AML-193 (cell line): Measurements from ENCODE around the gene TM6SF1.
"Not testable (repeated sequence)": the region's sequence is repeated elsewhere in the genome, so short reads cannot be mapped to it uniquely, and the experiment has no call there.

Experiments
- DNase-seq, 2 experiments: peaks; one replicate each; lab custom pipeline; 2025; lab: John Stamatoyannopoulos, UW

The TM6SF1 gene

DNA sequence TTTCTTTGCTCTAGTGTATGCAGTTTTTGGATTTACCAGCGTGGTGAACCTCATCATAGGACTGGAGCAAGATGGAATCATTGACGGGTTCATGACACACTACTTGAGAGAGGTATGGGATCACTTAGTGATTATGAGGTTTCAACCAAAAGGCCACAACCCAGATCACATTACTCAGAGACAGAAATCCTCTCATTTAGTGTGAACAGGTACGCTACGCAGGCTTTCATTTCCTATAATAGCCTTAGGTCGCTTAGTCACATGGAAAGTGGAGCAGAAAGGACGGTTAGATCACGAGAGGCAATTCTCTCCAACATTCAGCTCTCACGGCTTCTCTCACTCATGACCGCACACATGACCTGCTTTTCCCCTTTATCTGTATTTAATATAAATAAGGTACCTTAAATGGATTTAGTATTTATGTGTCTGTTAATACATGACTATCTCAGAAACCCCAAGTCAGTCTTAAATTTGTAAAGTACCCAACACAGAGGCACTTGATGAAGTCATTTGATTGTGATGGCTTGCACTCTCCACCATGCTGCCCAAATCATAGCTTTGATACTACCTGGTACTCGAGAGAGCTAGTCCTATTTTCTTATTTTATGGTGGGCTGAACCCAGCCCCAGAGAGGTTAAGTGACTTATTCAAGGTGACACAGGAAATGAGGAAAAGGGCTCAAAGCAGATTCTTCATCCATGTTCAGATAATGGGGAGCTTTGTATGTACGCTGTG is 8.6 kb downstream of the TM6SF1 start:
- no peak for DNase-seq

DNA sequence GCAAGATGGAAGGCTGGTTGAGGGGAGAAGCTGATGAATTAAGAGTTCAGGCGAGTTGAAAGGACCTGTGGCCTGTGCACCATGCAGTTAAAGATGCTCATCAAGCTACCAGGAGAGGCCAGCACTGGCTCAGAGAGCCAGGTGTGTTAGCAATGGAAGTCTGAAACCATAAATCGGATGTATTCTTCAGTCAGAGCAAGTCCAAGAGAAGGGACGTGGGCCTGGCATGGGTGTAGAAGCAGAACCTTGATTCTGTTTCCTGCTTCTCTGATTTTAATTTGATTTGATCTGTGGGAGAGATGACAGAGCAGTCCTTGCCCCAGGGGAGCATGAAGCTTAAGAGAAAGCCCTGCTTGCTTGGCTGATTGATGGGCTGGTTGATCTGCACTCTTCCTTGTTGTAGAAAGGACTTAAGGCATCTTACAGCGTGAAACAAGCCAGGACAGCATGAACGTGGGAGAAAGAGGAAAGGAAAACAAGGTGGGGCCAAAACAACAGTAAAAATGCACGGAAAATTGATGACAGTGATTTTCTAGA is 10.9 kb downstream of the TM6SF1 start:
- no peak for DNase-seq

DNA sequence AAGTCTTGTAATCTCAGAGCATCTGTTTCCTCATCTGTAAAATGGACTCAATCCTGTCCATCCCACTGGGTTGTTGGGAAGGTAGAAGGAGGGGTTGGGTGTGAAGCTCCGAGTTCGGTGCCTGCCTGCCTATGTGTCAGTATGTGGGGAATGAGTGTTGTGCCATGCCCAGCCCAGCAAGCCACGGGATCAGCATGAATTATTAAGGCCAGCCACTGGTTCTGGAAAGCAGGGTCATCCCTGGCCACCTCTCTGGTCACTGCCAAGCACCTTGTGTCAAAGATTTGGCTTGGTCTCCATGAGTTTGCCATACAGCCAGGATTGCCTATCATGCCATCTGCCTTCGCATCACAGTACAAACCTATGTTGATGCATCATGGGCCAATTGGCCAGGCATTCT is 11.5 kb downstream of the TM6SF1 start:
- DNase-seq, result no peak

DNA sequence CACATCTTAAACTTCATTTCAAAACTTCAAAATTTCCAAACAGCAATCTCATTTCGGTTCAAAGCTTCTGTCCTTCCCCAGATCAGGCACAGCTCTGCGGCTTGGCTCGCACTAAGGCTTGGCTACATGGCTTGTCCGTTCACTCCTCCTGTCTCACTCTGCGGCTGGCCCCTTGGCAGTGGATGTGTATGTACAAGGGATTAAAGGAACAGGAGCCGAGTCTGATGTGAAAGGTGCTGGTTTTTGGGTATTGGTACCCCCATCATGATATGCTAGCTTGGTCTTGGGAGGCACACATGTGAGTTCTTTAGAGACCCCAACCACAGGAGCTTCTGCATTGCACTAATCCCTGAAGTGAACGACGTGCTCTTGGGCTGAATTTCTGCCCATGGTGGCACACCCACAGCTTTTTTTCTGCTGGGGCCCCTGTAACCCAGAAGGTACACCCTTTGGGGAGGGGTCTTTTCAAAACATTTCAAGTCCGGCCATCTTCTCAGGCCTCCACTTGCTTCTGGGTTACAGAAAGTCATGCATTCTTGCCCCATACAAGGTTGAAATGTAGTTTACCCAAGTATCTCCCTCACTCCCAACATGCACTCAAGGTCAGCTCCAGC is 12.6 kb downstream of the TM6SF1 start:
- DNase-seq, result no peak

DNA sequence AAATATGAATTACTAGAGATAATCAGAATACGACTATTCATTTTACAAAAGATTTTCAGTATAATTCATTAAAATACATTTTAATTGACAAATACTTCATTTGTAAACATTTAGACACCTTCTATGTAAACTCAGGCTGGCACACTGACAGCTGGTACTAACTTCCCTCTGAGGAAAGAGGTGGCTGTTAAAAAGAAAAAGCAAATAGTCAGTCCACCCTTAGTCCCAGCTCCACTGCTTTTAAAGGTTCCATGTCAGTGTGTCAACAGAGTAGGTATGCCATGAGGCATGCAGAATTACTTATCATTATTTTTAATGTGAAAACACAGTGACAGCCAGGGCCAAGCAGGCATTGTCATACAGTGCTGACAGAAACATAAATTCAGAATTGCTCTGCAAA is 16.1 kb downstream of the TM6SF1 start:
- no peak for DNase-seq

DNA sequence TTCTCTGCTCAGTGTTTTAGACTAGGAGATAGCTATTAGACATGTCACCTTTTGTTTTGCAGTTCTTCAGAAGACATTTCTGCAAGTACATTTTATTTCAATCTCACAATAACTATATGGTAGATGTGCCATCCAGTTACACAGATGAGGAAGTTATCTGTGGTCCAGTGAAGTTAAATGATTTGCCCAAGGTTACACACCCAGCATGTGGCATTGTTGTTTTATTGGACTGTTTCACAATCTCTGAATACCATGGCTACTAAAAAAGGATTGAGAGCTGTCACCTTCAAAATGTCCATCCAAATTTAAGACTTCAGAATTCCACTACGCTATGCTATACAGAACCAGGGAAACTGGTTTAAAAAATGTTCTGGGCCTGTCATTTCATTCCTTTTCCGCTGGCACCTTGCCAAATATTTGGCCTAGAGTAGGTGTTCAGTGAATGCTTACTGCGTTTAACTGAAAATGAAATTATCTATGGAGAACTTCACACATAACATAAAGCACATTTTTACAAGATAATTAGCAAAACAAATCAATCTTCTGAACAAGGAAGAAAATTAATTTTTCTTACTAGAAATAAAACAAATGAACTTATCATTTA is 20.2 kb downstream of the TM6SF1 start:
- no peak for DNase-seq

DNA sequence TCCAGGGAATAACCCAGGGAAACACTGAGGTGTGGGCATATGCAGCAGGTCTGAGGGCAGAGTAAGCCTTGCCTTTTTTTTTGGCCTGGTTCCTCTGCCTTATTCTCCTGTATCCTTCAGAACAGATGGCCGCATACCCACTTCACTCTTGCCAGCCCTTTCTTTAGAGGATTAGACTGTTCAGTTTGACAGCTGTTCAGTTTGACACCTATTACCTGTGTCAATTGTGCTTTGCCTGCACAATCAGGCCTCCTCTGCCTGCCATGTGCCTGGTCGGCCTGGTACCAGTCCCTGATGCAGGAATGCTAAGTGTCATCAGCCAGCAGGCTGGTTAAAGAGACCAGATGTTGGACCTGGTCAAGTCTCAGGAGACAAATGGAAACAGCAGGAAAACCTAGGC is 22.3 kb downstream of the TM6SF1 start:
- no peak for DNase-seq

DNA sequence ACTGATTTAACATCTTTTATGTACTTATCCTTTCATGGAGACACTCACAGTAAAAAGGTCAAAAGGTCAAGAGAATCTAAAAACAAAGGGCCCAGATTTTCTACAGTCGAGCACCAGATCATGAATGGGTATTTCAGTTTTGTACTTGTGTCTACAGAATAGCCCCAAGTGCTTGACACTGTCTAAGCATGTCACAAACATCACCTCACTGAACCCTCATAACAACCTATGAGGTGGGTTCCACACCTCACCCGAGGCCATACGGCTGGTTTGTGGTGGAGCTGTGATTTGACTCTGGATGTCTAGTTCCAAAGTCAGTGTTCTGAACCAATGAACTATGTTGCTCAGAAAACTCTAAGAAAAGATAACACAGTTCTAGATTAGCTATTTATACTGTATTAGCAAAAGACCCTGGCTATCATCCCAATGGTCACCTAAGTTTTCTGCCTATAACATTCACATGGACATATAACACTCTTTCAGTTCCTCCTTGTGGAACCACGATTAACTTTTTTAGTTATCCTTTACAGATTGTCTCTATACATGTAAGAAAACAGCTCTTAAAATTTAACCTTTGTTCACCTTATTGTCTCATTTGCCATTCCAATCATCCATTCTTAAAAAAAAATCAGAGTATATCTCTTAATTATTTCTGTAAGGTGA is 25.5 kb downstream of the TM6SF1 start:
- DNase-seq, result no peak

DNA sequence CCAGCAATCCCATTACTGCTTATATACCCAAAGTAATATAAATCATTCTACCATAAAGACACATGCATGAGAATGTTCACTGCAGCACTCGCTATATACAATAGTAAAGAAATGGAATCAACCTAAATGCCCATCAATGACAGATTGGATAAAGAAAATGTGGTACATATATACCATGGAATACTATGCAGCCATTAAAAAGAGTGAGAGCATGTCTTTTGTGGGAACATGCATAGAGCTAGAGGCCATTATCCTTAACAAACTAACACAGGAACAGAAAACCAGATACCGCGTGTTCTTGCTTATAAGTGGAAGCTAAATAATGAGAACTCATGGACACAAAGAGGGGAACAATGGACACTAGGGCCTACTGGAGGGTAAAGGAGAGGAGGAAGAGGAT is 34.7 kb downstream of the TM6SF1 start:
- DNase-seq, result not testable (repeated sequence)

DNA sequence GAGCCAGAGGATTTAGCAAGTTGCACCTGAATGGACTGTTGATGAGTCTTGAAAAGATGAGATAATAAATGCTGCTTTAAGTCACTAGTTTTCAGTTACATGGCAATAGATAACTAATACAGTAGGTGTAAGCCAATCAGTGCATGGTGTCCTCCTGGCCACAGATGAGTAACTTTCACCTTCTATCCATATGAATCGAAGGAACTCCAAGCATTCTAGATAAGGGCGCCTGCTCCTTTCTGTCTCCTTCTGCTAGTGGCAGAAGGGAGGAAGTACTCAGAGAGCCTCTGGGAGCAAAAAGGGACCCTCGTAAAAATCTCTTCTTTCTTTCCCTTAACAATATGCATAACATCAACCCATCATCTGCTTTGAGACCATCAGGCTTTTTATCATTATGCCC is 37.3 kb downstream of the TM6SF1 start:
- DNase-seq, result no peak

DNA sequence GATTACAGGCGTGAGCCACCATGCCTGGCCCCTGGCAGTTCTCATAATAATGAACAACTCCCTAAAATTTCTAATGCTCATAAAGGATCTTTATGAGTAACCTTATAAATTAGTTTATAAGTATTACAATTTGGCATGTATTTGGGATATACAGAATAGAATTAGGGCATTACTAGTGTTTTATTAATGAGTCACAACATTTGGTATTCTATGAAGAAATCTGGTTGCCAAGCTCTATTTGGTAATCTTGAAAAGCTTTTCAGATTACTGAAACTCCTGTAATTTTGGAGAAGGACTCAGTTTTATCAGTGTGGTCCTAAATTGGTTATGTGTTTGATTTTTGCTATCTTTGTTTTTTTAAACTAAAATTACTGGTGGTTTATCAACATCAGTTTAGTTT is 45.8 kb downstream of the TM6SF1 start:
- DNase-seq, result no peak

DNA sequence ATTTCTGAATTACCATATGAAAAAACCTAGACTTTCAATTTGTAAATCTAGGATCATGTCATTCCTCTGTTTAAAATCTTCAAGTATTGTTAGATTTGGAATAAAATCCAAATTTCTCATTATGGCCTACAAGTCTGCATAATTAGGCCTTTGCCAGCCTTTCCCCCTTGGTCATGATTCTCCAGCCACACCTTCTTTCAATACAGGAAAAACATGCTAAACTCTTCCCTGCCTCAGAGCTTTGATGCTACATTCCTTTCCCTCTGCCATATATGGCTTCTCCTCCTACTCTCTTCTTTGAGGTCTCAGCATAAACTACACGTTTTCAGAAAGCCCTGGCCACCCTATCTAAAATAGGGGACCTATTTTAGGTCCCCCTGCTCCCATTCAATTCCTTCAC is 48.5 kb downstream of the TM6SF1 start:
- no peak for DNase-seq

DNA sequence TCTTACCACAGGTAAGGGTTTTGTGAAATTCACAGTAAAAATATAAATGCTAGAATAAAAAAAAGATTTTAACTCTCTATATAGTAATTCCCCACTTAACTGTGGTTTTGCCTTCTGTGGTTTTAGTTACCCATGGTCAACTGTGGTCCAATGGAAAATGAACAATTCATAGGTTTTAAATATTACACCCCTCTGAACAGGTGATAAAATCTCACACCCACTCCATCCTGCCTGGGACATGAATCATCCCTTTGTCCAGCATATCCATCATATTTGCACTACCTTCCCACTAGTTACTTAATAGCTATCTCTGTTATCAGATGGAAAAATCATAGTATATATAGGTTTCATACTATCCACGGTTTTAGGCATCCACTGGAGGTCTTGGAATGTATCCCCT is 50.9 kb downstream of the TM6SF1 start:
- DNase-seq, result no peak

DNA sequence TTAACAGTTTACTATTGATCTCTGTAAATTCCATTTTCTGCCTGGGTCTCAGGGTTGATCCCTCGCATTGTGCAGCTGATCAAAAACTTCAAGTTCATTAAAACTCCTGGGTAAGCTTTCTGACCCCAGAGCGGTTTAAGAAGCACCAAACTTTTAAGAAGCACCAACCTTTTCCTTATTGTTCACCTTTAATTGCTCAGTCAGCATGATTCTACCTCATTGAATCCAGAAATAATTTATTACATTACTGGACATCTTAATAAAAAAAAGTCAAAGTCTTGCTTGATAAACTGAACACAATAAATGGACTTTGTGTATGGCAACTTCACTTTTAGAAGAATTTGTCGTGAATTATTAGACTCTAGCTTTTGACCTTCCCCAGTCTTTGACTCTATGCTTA is 53.3 kb downstream of the TM6SF1 start:
- DNase-seq, result no peak

DNA sequence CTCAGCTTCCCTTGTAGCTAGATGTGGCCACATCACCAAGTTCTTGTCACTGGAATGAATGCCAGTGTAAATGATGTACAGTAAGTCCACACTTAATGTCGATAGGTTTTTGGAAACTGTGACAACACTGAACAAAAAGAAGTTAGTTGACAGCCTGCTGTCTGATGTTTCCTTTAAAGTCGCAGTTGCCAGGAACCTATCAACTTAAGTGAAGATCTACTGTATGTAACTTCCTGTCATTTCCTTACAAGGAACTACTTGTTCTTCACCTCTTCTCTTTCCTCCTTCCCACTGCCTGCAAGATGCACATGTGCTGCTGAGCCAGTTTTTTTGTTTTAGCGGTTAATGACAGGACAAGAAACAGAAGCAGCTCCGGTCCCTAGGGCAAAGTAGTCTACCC is 55.6 kb downstream of the TM6SF1 start:
- peak; percentile 6 to 8 for DNase-seq

DNA sequence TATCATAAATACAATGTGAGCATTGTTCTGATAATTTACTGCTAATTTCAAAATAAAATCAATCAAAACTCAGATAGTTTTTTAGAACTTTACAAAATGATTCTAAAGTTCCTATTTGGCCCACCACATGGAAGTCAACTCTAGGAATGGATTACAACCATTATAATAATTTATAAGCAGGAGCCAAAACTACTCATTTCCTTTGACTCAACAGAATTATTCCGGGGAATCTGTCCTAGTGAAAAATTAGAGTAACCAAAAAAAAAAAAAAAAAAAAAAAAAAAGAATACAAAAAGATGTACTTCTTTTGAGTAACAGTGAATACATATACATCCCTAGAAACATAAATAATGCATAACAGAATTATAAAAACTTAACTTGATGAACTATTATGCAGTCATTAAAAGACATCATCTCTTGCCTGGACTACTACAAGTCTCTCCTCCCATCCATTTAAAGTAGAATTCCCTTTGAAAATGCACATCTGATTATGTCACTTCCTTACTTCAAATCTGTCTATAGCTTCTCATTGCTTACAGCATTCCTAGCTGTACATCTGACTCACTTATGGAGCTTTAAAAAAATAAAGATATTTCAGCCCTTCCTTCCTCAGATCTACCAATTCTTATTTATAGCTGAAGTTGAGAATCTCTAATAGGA is 56.8 kb downstream of the TM6SF1 start:
- no peak for DNase-seq

DNA sequence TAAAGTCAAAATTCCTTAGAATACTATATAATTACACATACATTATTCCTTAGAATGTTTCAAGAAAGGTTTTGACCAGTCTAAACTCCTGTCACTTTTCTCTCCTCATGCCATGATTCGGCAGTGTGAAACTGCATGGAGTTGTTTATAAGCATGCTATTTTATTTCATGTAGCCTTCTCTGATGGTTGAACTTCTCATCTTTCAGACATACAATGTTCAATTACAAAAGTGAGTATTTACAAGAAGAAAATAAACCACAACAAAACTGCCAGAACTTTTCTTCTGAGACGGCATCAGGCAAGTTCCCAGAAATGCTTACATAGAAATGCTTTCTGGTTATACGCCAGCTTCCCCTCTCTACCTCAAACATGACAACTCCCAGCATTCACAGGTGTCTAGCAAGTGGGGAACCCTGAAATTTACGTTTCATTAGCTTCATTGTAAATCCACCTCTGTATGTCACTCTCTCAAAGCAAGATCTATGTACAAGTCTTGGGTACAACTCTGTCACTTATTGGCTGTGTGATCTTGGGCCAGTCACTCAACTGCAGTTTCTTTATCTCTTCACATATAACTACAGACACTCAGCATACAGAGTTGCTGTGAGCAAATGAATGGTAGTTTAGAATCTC is 57.4 kb downstream of the TM6SF1 start:
- DNase-seq, result no peak

DNA sequence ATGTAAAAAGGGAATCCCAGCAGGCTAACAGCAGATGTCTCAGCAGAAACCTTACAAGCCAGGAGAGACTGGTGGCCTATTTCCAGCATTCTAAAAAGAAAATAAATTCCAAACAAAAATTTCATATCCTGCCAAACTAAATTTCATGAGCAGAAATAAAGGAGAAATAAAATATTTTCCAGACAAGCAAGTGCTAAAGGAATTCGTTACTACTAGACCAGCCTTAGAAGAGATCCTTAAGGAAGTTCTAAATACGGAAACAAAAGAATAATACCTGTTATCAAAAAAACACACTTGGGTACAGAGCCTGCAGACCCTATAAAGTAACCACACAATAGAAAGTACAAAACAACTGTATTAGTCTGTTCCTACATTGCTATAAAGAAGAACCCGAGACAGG is 58.8 kb downstream of the TM6SF1 start:
- no peak for DNase-seq

DNA sequence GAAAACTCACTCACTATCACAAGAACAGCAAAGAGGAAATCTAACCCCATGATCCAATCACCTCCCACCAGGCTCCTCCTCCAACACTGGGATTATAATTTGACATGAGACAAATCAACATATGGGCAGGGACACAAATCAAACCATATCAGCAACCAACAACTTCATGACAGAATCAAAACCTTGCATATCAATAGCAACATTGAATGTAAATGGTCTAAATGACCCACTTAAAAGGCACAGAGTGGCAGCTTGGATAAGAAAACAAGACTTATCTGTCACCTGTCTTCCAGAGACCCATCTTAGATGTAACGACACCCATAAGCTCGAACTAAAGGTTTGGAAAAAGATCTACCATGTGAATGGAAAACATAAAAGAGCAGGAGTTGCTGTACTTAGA is 59.4 kb downstream of the TM6SF1 start:
- DNase-seq, result no peak

DNA sequence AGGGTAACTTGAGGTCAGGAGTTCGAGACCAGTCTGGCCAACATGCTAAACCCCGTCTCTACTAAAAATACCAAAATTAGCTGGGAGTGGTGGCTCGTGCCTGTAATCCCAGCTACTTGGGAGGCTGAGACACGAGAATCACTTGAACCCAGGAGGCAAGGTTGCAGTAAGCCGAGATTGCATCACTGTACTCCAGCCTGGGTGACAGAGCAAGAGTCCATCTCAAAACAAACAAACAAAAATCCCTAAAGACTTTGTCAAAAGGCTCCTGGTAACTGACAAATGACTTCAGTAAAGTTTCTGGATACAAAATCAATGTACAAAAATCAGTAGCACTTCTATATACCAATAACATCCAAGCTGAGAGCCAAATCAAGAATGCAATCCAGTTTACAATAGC is 62.1 kb downstream of the TM6SF1 start:
- not testable (repeated sequence) for DNase-seq

DNA sequence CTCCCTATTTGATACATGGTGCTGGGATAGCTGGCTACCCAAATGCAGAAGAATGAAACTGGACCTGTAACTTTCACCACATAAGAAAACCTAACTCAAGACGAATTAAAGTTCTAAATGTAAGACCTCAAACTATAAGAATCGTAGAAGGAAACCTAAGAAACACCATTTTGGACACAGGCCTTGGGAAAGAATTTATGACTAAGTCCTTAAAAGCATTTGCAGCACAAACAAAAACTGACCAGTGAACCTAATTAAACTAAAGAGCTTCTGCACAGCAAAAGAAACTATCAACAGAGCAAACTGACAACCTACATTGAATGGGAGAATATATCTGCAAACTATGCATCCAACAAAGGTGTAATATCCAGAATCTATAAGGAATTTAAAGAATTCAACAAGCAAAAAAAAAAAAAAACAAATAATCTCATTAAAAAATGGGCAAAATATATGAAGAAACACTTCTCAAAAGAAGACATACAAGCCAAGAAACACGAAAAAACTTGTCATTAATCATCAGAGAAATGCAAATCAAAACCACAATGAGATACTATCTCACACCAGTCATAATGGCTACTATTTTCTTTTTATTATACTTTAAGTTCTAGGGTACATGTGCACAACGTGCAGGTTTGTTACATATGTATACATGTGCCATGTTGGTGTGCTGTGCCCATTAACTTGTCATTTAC is 63.2 kb downstream of the TM6SF1 start:
- DNase-seq, result no peak
